CD4-positive, alpha-beta T cell treated with Interleukin-10 for 1 hour (primary cell): Measurements from ENCODE around the gene TRDN.
"Not testable (repeated sequence)": the region's sequence is repeated elsewhere in the genome, so short reads cannot be mapped to it uniquely, and the experiment has no call there.

Experiments
- DNase-seq: peaks from one replicate; pipeline ENCODE4 v3.0.0-alpha.2; 2020

Gene TRDN

DNA sequence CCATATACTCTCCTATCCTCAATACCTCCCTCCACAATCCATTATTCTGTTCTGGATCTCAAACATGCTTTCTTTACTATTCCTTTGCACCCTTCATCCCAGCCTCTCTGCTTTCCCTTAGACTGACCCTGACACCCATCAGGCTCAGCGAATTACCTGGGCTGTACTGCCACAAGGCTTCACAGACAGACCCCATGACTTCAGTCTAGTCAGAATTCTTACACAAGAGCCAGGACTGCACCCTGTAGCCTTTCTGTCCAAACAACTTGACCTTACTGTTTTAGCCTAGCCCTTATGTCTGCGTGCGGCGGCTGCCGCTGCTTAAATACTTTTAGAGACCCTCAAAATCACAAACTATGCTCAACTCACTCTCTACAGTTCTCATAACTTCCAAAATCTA, 76.9 kb downstream of the TRDN start:
- not testable (repeated sequence) for DNase-seq

DNA sequence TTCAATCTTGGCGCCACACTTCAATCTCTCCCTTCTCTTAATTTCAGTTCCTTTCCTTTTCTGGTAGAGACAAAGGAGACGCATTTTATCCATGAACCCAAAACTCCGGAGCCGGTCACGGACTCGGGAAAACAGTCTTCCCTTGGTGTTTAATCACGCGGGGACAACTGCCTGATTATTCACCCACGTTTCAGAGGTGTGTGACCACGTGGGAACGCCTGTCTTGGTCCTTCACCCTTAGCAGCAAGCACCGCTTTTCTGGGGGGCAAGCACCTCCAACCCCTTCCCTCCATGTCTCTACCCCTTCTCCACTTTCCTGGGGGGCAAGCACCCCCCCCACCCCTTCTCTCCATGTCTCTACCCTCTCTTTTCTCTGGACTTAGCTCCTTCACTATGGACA, 79.3 kb downstream of the TRDN start:
- not testable (repeated sequence) for DNase-seq

DNA sequence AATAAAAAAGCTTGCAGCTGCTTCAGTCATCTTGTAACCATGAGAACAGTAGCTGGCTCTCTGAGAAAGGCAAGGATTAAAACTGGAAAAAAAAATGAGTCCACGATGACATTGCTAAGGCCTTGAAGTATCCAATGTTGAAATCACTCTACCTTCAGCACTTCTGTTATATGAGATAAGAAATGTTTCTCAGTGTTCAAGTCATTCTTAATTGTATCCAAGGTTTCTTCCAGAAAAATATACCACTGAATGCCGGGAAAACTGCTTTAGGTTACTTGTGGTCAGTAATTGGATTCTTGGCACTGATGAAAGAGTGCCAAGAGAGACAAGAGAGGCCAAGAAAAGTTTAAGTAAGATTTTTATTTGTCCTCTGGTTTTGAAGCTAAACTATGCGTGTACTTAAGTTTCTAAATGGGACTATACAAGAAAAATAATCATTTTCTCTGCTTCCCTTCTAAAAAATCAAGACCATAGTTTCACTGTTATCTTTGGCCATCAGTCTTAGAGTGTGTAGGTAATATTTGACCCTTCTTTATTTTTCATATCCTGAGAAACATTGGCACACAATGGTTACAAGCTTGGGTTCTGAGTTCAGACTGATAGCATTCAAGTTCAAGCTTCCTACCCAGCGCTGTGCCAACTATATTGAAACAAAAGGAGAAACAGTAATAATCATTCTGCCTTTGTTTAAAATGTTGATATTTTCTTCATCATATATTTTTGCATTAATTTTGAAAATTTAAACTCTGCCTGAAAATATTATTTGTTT, 84.6 kb downstream of the TRDN start:
- DNase-seq = no peak

DNA sequence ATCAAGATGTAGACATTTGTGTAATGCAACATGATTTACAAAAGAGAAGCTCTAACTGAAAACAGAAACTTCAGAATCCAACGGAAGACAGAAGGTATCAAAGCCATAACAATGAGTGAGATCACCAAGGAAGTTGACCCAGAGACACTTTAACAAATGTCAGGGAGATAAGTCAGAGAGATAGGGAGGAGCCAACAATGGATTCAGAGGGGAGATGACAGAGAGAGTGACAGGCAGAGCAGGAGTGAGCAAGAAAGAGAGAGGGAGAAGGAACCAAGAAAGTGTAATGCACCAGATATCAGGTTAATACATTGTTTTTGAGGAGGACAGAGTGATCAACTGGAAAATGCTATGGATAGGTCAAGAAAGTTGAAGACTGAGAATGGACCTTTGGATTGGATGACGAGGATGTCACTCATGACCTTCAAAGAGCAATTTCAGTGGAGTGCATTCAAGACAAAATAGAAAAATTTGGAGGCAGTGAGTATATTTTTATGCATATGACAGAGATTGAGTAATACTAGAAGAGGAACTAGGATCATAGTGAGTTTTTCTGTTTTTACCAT, 86.6 kb downstream of the TRDN start:
- DNase-seq = no peak

DNA sequence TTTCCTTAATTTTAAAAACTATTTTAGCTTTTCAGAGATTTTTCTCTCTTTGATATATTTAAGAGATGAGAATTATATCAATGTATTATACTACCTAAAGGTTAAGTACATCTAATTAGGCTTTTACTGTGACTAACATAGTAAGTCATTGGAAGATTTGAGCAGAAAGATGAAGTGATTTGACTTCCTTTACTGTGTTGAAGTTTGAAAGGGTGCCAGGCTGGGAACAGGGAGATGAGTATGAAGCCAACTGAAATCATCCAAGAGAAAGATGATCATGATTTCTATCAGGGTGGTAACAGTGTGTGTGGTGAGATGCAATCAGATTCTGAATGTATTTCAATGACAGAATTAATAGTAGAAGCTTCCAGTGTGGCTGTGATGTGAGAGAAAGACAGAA, 87.3 kb downstream of the TRDN start:
- no peak for DNase-seq

DNA sequence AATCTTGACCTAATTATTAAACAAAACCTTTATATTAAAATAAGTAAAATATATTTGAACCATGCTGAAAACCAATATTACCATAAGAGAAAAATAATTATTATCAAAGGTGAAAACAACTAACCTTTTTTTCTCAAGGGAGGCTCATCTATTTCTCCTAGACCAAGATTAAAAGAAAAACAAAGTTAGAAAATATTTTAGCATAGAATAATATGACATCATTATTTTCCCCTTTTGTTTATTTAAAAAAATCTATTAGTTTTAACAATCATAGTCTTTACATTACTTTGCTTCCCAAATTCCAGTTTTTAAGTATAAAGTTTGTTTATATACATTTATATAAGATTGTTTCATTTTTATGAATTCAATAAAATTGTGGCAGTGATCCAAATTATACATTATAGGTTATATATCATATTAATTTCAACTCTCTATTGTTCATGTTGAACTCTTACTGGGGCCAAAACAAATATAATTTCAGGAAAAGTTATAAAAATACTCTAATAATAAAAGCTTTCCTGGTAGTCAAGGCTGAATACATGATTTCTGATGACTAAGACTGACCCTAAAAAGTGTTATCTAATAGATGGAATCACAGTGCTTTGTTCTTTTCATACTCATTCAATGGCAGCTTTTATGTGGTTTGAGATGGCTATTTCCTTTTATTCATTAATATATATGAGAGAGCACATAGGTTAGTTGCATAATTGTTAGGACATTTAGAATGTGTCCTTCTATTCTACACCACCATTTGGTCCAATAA, 89.4 kb downstream of the TRDN start:
- no peak for DNase-seq

DNA sequence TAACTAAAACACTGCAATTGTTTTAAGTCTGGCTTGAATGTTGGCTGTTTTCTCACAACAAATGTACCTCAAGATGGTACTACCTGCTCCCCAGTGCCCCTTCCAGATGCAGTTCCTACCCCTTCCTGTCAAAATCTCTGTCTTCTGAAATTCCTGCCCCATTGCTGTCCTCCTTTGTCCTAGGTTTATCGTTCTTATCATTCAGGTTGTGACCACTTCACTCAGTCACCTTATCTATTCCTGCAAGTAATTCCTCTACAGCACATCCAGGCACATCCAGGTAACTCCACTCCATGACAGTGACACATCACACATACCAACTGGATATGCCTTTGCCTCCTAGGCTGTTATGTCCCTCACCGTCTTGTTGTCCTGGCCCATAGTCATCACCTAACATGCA, 90.2 kb downstream of the TRDN start:
- no peak for DNase-seq

DNA sequence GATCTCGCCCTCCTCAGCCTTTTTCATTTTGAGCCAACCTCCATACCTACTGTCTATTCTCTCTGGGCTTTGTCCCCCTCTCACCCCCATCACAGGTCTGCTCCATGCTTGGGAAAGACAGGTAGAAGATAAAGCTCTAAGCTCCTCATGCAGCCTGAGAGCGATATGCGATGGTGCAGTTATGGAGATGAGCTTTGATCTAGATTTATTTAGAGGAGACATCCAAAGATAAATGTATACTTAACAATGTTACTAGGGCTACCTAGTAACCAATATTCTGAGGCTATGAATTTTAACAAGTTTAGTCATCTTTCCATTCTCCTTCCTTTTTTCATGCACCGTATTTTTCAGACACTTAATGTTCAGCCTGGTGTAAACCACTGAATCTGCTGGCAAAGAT, 95.3 kb downstream of the TRDN start:
- no peak for DNase-seq

DNA sequence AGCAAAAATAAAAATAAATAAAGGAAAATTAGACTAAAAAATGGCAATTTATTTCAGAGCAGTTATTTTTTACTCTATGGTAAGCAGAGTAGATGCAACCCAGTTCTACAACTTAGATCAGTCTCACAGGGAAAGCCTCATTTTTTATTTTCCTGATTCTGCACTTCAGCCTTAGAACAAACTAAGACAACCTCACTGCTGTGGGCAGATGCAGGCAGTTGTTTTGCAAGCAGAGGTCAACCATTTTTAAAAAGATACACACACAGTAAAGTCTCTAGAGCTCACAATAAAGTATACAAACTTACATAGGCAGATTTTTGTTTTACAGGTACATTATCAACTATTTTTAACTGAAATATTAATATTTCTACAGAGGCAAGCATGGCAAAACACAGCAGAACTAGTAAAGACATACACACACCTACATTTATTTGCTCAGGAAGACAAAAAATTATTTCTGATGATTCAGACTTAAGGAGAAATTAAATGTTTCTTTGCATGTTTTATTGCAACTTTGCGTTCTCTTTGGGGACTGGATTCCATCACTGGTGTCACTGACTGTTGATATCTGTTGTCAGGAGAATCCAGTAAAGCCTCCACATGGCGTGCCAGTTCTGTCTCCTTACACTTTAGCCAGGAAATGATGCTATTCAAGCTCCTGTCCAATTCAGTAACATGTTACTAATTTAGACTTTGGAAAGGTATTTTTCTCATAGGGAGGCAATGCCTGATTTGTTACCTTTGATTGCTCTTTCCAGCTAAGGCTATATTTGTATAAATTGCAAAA, 102.7 kb downstream of the TRDN start:
- no peak for DNase-seq

DNA sequence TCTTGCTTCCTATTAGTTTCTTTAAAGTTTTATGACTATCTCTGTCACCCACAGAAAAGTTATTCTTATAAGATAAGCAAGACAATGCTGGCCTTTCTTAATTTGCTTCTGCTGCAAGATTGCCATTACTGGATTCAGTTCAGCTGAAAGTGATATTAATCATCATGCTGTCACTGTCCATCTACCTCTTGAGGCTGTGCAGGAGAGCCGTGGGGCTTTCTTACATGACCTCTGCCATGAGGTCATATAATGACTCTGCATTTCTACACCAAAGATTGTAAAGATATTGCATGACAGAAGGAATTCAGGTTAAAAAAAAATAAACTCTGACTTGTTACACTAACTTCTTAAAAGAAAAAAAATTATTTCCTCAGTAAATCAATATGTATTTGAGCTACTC, 106.9 kb downstream of the TRDN start:
- DNase-seq = no peak

DNA sequence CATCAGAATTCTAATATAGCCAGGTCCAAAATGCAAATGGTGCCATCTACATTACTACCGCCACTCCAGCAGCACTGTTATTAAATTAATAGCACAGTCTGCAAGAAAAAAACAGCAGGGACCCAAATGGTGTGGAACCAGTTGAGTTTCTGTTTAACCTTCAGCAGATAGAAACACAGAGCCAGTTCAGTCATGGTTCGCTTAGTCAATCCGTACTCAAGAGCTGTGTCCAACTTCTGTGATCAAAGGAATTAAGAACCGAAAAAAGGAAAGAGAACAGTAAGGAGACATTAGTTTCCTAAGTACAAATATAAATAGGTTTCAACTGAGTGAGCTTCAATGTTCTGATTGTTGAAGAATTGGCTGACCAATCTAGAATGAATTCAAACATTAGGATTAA, 107.7 kb downstream of the TRDN start:
- no peak for DNase-seq

DNA sequence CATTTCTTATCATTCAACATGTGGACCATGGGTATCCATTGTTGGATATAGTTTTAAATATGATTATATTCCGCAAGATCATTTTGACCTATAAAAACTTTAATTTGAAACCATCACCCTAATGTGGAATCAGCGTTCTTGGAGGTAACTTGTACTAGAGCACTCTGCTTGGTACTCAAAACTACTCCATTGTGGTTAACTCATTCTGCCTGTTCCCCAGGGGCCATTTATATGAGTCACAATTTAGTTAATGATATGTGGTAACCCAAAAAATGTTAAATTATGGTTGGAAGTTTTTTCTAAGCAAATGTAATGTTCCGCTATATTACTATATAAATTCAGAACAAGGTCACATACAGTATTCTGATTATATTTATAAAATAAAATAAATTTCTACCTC, 109.3 kb downstream of the TRDN start:
- no peak for DNase-seq

DNA sequence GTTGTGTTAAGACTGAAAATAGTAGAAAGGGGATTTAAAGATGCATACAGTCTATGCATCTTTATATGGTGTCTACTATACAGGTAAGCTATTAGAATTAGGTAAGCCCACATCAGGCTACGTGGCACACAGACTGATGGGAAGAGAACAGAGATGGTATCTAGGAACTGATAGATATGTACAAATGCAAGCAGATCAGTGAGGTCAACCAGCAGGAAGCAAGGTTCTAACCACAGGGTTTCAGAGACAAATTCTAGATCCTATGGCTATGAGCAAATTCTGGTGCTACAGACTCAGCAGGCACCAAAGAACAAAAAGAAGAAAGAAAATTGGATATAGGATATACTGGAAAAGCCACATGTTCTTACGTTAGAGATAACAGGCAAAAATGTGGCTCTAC, 110.6 kb downstream of the TRDN start:
- no peak for DNase-seq

DNA sequence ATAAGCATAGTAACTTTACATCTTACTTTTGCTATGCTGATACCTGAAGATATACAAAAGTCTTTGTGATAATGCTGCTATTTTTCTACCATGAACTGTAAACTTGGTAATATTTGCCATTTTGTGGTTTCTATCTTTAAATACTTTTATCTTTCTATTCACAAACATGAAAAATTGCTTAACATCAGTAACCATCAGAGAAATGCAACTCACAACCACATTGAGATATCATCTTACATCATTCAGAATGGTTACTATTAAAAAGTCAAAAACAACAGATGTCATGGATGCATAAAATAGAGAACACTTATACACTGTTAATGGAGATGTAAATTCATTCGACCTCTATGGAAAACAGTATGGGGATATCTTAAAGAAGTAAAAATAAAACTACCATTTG, 112.0 kb downstream of the TRDN start:
- DNase-seq = no peak

DNA sequence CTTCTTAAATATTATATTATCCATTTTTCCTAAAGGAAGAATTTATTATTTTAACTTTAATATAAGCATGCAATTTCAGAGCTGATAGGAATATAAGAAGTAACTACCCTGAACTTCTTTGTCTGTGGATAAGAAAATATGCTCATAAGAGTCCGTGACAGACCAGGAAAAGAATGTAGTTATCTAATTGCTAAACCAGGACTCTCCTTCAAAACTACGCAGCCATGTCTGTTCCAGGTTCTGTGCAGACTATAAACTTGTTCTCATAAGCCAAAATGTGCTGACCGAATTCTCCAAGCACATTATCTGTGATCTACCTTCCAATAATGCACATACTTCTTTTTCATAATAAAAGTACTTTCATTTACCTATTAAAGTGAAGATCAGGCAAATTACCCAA, 116.5 kb downstream of the TRDN start:
- DNase-seq = no peak

DNA sequence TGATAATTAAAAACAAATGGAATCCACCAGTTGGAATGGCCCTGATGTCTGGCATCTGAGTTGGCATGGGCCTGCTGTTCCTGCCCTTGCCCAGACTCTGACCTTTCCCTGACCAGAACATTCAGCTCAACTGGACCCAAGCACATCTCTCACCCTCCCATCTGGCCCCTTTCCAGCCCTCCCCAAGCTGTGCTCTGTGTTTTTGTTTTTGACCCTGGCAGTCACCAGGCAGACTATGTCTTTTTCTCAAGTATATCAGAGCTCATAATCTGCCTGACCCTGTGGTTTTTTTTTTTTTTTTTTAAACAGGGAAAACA, 117.6 kb downstream of the TRDN start:
- DNase-seq = no peak

DNA sequence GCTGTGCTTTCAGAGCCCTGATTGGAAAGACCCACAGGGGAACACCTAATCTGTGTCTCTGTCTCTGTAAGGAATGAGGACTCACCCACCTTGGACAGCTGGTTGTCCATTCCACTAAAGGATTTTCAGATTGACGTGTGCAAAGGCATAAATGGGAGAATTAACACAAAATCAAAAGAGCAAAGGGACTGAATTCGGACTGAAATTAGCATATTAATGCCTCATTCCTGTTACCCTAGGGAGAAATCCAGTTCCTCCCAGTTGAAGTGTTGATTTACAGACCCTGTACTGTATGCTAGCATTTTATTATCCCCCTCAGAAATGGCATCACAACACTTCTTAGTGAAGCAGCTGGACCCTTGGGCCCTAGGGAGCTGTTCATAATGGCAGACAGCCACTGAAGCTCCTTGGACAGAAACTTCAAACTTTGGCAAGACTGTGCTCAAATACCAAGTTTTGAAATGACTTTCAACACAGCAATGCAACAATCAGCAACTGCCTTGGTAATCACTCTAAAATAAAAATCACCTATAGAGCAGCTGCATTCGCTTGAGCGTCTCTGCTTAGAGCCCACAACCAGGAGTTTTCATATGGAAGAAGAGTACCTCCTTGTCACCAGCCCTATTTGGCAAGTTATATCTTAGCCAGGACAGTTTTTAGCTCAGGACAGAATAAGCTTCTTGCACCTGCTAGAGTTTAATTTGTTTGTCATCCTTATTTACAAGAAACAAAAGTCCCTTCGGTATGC, 118.1 kb downstream of the TRDN start:
- no peak for DNase-seq

DNA sequence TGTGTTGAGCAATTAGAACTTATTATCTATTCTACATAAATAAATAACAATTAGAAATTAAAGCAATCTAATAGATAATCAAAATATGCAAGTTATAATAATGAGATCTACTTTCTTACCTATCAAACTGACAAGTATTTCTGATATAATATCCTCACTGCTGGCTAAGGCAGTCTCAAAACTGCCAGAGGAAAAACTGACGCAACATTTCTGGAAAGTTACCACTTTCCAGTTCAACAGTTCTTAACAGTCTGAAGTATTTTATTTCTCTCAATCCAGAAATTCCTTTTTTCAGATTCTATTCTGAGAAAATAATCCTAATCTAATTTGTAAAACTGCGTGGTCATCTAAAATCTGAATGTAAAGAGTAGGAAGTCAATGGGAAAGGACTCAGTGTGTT, 121.0 kb downstream of the TRDN start:
- DNase-seq = no peak

DNA sequence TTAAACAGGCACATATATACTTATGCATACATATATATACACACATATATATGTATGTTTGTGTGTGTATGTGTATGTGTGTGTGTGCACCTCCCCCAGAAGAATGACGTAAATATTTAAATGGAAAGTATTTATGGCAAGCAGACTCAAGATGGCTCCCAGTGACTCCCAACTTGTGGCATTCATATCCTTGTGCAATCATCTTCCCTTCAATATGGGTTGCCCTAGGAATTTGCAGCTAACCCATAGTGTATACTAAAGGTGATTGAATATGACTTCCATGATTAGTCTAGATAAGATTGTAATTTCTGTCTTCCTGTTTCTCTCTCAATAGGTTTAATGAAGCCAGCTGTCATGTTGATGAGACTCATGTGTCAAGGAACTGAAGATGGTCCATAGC, 127.6 kb downstream of the TRDN start:
- no peak for DNase-seq

DNA sequence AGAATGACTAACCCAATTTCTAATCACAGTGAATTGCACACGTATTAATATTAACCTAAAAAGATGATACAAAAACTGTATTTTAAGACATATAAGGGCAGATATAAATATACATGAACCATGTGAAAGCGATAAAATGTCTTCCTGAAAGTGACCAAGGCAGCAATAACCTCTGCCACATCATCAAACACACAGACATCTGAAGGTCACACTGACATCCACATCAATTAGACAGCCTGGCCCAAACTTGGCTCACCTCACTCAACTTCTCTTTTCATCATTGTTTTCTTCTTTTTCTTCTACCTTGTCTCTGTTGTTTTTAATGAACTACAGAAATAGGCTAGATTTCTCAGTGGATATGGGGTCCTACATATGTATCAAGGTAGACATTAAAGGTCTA, 128.5 kb downstream of the TRDN start:
- DNase-seq = no peak

DNA sequence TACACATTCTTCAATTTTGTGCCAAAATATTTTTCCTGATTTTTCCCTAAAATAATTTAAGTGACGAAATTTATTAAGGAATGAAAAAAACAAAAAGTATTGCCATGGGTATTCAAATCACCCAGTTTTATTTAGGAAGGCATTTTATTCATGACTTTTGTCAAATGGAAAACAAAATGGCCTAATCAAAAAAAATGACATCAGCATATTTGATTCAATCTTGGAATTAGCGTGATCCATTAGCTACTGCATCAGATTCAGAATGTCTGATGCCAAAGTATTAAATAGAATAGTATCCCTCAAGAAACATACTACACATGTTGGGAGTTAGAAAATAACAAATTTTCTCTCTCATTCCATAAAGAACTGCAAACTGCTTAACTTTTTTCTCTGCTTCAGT, 129.2 kb downstream of the TRDN start:
- DNase-seq = no peak

DNA sequence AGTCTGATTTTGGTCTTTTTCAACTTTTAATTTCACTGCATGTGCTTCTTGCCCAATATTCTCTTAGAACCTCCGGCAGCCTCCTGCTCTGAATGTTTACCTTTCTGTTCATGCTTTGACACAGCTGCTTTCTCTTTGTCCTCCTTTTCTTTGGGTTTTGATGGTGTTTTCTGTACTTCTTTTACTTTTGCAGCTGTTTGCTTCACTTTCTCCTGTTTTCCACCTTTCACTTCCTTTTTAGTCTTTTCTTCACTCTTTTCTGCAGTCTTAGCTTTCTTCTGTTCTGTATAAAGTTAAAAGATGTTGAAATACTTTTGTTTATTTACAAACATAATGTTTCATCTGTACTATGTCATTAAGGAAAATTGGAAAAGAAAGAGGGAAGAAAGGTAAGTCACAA, 133.1 kb downstream of the TRDN start:
- no peak for DNase-seq

DNA sequence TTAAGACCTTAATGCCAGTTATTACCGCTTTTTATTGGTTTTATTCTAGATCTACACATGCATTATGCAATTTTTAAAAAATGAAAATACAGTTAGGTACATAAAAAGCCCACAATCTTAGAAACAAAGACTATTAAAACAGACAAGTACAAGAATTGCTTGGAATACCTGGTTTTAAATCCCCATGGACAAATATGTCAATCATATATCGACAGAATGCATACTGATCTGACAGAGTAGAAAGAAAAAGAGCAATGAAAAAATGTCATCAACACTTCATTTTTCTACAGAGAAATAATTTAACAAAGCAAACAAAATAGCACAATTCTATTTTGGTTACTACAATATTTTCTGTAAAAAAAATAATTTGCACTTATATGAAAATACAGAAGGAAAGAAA, 139.7 kb downstream of the TRDN start:
- DNase-seq = no peak
